SJCRH30 (cell line): ENCODE data around the gene CCDC57. TPM values are rescaled to one million over a fixed set of nuclear protein-coding genes. Genes with fewer than 3 reads are reported as not detected.
A peak's percentile ranks its signal among the peaks of the same experiment; 100 is the strongest.

ENCODE experiments used
- DNase-seq, 2 experiments: peaks; one replicate each; pipeline ENCODE4 v3.0.0-alpha.2; 2015 to 2020
- H3K27ac ChIP-seq: fragments of 250-450 bp; sonication (Bioruptor Pico); 2 replicates; pipeline ENCODE4 v1.5.1; 2020; ENCODE audit warnings: mild to moderate bottlenecking, moderate library complexity
- H3K27me3 ChIP-seq: fragments of 250-450 bp; sonication (Bioruptor Pico); 2 replicates; pipeline ENCODE4 v1.5.1; 2020; ENCODE audit warnings: mild to moderate bottlenecking, moderate library complexity
- H3K36me3 ChIP-seq: fragments of 250-450 bp; sonication (Bioruptor Pico); 2 replicates; pipeline ENCODE4 v1.5.1; 2020; ENCODE audit warnings: mild to moderate bottlenecking, moderate library complexity
- H3K4me1 ChIP-seq: fragments of 250-450 bp; sonication (Bioruptor Pico); 2 replicates; pipeline ENCODE4 v1.5.1; 2020; ENCODE audit warnings: mild to moderate bottlenecking, moderate library complexity
- H3K4me3 ChIP-seq: fragments of 250-450 bp; sonication (Bioruptor Pico); 2 replicates; pipeline ENCODE4 v1.5.1; 2020; ENCODE audit warnings: mild to moderate bottlenecking, moderate library complexity
- H3K9me3 ChIP-seq: fragments of 250-450 bp; sonication (Bioruptor Pico); replicated peaks from 2 replicates; pipeline ENCODE4 v1.5.1; 2020; ENCODE audit warnings: mild to moderate bottlenecking, moderate library complexity
- total RNA-seq: library from RNA; depleted of rRNA; stranded (reverse); fragments of >200 nt; shearing (Covaris generic); gene quantifications from 2 replicates; pipeline ENCODE4 v1.2.3, GENCODE V29; 2014

The CCDC57 gene
- total RNA-seq, 1 experiment from 2014 or later, result 23.5 TPM

DNA sequence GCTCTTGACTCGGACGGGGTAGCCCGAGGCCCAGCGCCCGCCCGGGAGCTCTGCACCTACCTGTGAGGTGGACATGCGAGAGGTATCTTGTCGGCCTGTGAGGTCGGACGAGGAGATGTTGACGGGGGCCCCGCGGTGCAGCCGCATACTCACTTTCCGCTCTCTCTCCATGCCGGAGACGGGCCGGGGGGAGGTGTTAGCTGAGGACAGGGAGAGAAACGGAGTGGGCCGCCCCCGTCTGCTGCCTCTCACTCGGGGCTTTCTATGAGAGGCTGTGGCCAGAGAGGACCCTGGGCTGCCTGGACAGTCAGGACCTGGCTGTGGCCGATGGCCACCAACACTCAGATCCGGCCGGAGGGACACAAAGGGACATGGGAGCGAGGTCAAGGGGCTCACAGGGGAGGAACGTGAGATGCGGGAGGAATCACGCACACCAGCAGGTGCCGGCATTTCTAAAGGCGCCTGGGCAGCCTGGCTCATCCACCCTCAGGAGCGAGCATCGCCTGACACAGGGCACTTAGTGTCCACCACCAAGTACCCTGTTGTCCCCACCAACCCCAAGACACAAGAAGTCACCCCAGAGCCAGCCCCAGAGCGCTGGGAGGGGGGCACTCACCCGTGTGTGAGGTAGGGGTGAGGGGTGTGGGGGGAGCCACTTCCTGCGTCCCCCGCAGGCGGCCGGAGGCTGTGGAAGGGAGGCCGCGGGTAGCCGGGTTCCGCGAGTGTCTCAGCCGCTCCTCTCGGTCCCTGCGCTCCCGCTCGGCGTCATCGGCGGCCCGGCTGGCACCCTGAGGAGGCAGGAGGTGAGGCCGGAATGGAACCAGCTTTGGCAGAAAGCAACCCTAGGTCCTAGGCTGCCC is 36.4 kb upstream of the CCDC57 start:
- Histone ChIP-seq H3K36me3 (peaks cover 95% of the 10 kb centered on the region), H3K27ac (no peak overlapping the region)
- no peak for DNase-seq

GRCh38 chr17:82247856-82248671 is 35.4 kb upstream of the CCDC57 start:
- Histone ChIP-seq H3K4me1 (no peaks in the 10 kb centered on the region), H3K36me3 (peaks cover 100% of the 10 kb centered on the region), H3K27ac (no peak overlapping the region), H3K27me3 (no peaks in the 10 kb centered on the region), H3K9me3 (no peaks in the 10 kb centered on the region), H3K4me3 (no peak overlapping the region)
- no peak for DNase-seq

More for the DNA sequence above, 36.4 kb upstream of the CCDC57 start:
- H3K4me3 ChIP-seq, result no peak overlapping the region
- H3K9me3 ChIP-seq, result no peaks in the 10 kb centered on the region
- H3K27me3 ChIP-seq, result no peaks in the 10 kb centered on the region
- no peaks in the 10 kb centered on the region for H3K4me1 ChIP-seq

DNA sequence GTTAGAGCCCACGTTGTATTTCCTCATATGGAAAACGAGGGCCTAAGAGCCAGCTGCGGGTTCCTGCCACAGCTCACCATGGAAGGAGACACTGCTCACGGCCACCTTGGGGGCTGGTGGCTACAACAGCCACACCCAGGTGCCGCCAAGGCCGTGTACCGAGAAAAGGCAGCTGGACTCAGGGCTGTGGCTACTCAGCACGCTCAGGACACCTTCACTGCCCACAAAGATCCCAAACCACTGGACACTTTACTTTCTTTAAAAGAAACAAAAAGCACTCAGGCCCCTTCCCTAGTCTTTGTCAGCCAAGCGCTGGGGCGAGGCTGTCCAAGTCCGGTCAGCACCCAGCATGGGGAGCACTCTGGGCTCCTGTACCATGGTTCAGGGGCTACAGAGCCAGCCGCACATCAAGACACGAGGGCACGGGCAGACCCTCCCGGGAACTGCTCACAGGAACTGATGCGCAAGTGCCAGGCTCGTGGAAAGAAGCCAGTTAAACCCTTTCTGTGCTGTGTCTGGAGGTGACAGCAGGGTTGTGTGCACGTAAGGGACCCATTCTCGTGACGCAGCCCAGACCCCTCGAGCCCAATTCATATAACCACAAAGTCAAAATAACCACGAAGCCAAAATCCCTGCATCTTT is 34.7 kb upstream of the CCDC57 start:
- no peaks in the 10 kb centered on the region for H3K4me1 ChIP-seq
- no peak for DNase-seq
- H3K27ac ChIP-seq, result no peak overlapping the region
- H3K36me3 ChIP-seq, result peaks cover 100% of the 10 kb centered on the region
- no peaks in the 10 kb centered on the region for H3K27me3 ChIP-seq
- H3K4me3 ChIP-seq, result no peak overlapping the region
- no peaks in the 10 kb centered on the region for H3K9me3 ChIP-seq

DNA sequence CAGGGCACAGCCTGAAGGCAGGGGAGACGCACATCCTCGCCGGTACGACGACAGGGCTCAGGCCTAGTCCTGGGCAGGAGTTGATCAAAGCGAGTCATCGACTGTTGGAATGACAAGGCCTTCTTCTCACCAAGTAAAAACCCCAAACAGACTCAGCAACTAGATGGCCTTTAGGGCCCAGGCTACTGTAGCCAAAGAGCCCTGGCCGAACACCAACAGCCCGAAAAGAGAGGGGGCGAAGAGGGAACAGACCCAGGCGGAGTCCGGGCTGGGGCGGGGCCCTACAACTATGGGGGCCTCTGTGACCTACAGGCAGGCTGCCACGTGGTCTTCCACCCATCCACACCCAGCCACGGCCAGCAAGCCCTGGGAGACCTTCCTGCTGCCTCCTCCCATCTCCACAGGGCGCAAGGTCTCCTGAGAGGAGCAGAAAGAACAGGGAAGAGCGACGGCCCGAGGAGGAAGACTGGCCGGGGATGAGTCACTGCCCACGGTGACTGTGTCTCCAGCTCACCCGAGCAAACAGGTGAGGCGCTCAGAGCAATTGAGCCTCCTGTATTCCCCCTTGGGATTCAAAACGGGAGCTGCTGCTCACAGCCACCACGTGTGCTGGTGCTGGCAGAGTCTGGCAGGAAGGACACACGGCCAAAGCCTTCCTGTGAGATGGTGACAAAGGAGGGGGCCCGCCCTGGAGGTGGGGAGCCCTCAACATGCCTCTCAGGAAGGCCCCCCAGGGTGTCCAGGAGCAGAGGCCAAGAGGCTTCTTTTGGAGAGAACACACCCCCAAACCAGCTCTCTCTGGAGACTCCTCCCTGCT is 33.9 kb upstream of the CCDC57 start:
- no peak overlapping the region for H3K27ac ChIP-seq
- no peaks in the 10 kb centered on the region for H3K4me1 ChIP-seq
- peaks cover 94% of the 10 kb centered on the region for H3K36me3 ChIP-seq
- no peak for DNase-seq
- H3K4me3 ChIP-seq, result no peak overlapping the region
- no peaks in the 10 kb centered on the region for H3K9me3 ChIP-seq
- H3K27me3 ChIP-seq, result no peaks in the 10 kb centered on the region

DNA sequence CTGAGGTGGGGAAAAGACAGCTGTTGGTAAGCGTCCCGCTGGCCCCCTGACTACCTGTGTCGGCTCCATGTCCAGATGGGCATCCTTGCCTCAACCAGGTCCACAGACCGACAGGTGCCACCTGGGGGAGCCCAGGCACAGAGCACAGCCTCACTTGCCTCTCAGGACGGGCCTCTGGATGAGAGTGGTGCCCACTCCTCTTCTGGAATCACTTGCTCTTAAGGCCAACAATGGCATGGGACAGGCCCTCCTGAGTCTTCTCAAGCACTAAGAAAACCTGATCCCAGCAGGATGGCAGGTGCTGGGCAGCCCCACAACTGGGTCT is 33.4 kb upstream of the CCDC57 start:
- DNase-seq, result no peak
- Histone ChIP-seq H3K9me3 (no peaks in the 10 kb centered on the region), H3K4me1 (no peaks in the 10 kb centered on the region), H3K27ac (no peak overlapping the region), H3K36me3 (peaks cover 89% of the 10 kb centered on the region), H3K27me3 (no peaks in the 10 kb centered on the region), H3K4me3 (no peak overlapping the region)

DNA sequence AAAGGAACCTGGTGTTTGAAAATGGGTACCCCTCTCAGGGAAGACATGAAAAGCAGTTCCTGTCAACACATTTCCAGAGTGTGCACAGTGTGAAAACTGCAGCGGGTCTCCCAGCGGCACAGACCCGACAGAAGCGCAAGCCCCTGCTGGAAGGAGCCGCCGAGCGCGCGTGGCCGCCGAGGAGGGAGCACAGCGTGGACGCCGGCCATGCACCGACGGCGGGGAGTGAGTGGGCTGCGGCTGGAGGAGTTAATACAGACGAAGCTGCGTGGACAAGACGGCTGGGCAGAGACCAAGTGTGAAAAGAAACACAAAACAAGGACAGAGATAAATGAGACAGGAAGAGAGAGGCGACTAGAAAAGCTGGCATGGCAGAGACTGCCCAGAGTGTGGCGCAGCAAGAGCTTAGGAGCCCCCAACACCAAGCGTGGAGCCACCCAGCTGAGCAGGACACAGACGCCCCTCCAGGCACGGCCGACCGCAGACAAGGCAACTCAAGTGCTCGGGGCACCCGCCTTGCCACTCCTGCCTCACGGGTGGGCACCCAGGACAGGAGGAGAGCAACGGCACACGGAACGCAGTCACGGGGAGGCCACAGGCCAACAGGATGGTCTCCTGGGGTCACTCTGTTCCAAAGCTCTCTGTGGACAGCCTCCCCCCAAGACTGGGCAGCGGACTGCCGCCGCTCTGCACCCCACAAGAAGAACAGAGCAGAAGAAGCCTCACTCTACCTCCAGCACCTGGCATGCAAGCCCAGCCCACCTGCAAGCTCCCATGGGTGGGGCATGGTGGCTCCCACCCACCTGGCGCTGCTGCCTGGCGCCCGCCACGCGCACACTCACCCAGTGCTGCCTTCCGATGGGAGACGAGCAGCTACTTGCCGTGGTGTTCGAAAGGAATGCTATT is 32.7 kb upstream of the CCDC57 start:
- no peaks in the 10 kb centered on the region for H3K9me3 ChIP-seq
- no peak overlapping the region for H3K4me3 ChIP-seq
- no peaks in the 10 kb centered on the region for H3K27me3 ChIP-seq
- peaks cover 83% of the 10 kb centered on the region for H3K36me3 ChIP-seq
- DNase-seq, result no peak
- no peaks in the 10 kb centered on the region for H3K4me1 ChIP-seq
- H3K27ac ChIP-seq, result no peak overlapping the region

GRCh38 chr17:82244413-82245133 is 31.9 kb upstream of the CCDC57 start:
- H3K4me3 ChIP-seq, result no peak overlapping the region
- H3K36me3 ChIP-seq, result peaks cover 75% of the 10 kb centered on the region
- H3K4me1 ChIP-seq, result no peaks in the 10 kb centered on the region
- no peak overlapping the region for H3K27ac ChIP-seq
- DNase-seq, result peak in 1 of 2 experiments; percentile 57
- no peaks in the 10 kb centered on the region for H3K9me3 ChIP-seq
- H3K27me3 ChIP-seq, result no peaks in the 10 kb centered on the region

- no peaks in the 10 kb centered on the region; the same call in 1 of the 2 replicates for H3K4me1 ChIP-seq
- peaks cover 67% of the 10 kb centered on the region for H3K36me3 ChIP-seq
- H3K9me3 ChIP-seq, result no peaks in the 10 kb centered on the region
- no peaks in the 10 kb centered on the region for H3K27me3 ChIP-seq
- no peak for DNase-seq
- no peak overlapping the region for H3K4me3 ChIP-seq
- H3K27ac ChIP-seq, result no peak overlapping the region
Observed at GRCh38 chr17:82243648-82244412, 31.2 kb upstream of the CCDC57 start.

DNA sequence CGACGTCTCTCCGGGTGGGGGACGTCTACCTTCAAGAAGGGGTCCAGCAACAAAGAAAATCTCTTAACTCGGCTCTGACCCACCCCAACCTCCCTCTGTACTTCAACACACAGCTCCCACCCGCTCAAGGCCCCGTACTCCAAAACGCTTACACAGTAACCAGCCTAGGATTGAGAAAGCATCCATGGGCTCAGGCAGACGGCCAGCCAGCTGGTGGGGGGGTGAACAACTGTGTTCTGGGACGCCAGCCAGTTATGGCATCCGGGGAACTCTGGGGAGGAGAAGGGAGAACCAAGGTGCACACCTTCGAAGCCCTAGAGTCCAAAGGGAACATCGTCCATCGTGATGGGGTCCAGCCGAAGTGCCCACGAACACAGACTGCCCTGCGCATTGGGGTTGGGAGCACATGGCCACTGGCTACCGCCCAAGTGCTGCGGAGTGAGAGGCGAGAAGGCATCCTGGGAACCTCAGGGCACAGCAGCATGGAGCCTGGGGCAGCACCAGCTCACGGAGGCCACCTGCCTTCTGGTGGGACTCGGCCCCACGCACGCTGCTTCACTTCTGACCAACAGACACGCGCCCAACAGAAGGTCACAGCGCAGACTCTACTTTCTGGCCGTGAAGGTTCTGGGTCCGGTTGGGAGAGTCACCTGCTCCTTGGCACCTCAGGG is 30.5 kb upstream of the CCDC57 start:
- Histone ChIP-seq H3K36me3 (peaks cover 60% of the 10 kb centered on the region), H3K27ac (no peak overlapping the region), H3K27me3 (no peaks in the 10 kb centered on the region), H3K4me3 (no peak overlapping the region), H3K4me1 (peaks cover 6% of the 10 kb centered on the region; the same call in 1 of the 2 replicates), H3K9me3 (no peaks in the 10 kb centered on the region)
- DNase-seq, result peak; percentile 52 to 54

GRCh38 chr17:82242698-82242976 is 30.0 kb upstream of the CCDC57 start:
- H3K27me3 ChIP-seq, result no peaks in the 10 kb centered on the region
- H3K27ac ChIP-seq, result no peak overlapping the region
- peaks cover 55% of the 10 kb centered on the region for H3K36me3 ChIP-seq
- H3K4me3 ChIP-seq, result no peak overlapping the region
- DNase-seq, result no peak
- H3K4me1 ChIP-seq, result peaks cover 10% of the 10 kb centered on the region; the same call in 1 of the 2 replicates
- H3K9me3 ChIP-seq, result no peaks in the 10 kb centered on the region

- Histone ChIP-seq H3K4me1 (peaks cover 10% of the 10 kb centered on the region; the same call in 1 of the 2 replicates), H3K27me3 (no peaks in the 10 kb centered on the region), H3K36me3 (peaks cover 50% of the 10 kb centered on the region), H3K27ac (no peak overlapping the region), H3K9me3 (no peaks in the 10 kb centered on the region), H3K4me3 (no peak overlapping the region)
- no peak for DNase-seq
Observed at GRCh38 chr17:82241926-82242697, 29.5 kb upstream of the CCDC57 start.
